Measurements from ENCODE around the gene HOXB5. TPM values are rescaled to one million over a fixed set of nuclear protein-coding genes. Genes with fewer than 3 reads are reported as not detected.

Gene HOXB5
- total RNA-seq, 1 donor from 2014 or later, result 30.1 TPM

GRCh38 chr17:48548523-48549280 is 44.9 kb downstream of the HOXB5 start:
- no peak for DNase-seq (ENCODE audit: low spot score)

DNA sequence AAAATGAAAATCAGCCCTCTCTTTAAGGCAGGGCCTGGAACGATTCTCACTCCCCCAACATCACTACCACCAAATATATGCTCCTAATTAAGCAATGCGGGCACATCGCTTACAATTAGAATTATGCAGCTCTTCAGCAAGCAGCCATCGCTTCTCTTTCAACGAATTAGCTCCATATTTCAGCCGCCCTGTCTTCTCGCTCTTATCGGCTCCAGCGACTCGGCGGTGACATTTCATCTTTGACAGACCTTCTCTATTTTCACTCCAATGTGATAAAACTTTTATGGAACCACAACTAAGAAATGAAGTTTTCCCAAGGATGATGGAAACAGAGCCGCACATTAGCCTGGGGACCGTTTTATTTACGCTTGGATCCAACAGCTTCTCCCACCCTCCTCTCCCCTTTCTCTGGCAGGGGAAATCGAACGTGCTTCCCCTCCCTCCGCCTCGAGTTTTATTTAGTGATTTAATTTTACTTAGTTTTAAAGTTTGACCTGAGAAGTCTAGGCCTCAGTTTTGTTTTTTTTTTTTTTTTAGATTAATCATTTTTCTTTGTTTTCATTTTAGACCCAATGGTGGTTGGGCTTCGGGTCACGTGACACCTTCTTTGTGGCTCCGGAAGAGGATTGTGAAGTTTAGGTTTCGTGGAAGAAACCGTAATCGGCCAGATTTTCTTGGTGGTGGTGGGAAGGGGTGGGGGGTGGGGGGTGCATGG is 45.6 kb downstream of the HOXB5 start:
- no peak for DNase-seq (ENCODE audit: low spot score)

DNA sequence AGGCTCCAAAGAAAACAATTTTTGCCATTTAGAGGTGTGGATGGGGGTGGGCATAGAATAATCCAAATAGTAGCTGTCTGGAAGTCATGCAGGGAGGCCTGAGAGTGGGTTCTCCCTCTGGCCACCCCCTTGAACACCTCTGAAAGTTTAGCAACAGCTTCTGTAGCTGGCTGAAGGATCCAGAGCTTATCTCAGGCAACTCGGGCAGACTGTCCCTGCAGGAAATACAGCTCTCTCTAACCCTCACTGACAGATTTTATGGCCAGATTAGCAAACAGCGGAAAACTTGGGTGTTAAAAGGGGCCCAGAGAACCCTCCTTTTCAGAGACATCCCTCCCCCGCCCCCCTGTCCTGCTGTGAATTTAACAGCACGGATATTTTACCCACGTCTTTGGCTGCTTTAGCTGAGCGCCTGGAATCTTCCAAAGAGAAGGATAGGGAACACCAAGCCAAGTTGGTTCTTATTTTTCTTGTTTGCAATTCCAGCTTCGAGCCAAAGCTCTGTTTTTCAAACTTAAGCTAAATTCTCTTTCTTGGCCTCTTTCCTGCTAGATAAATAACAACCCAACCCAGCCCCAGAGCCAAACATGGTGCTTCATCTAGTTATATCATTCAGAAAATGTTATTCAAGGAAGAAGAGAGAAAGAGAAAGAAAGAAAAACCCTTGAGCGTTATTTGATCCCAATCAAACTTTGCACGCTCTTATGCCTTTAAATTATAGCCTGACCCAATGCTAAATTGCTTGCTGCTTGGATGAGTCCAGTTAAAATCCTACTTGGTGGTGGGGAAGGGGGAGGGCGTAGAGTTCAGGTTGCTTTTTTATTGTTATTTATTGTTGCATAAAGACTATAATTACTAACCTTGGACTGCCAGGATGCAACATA is 46.4 kb downstream of the HOXB5 start:
- DNase-seq (ENCODE audit: low spot score), result no peak

- no peak for DNase-seq (ENCODE audit: low spot score)
Observed at GRCh38 chr17:48546137-48546923, 47.2 kb downstream of the HOXB5 start.

- DNase-seq (ENCODE audit: low spot score), result no peak
Observed at GRCh38 chr17:48545539-48545938, 48.0 kb downstream of the HOXB5 start.

DNA sequence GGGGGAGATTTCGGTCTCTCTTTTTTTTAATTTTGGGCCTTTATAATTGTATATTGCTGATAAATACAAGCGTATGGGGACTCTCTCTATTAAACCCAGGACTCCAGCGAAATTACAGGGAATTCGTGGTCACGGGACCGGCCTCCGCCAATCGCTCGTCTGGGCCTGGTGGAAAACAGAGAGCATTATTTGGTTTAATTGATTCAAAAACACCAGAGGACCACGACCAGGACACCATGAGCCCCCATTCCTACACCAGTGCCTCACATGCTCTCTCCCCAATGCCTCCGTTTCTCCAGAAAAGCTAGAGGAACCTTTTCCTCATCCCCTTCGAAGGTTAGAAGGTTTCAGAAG is 48.6 kb downstream of the HOXB5 start, which contains the start of gene HOXB2:
HOXB2 (minus strand) TSS at position 88 of the 354 bp plus-strand sequence. CDS start 198 bp downstream, outside the sequence.
- DNase-seq (ENCODE audit: low spot score), result no peak

- DNase-seq (ENCODE audit: low spot score), result peak; percentile 74
Observed at GRCh38 chr17:48544349-48545021, 49.1 kb downstream of the HOXB5 start.

DNA sequence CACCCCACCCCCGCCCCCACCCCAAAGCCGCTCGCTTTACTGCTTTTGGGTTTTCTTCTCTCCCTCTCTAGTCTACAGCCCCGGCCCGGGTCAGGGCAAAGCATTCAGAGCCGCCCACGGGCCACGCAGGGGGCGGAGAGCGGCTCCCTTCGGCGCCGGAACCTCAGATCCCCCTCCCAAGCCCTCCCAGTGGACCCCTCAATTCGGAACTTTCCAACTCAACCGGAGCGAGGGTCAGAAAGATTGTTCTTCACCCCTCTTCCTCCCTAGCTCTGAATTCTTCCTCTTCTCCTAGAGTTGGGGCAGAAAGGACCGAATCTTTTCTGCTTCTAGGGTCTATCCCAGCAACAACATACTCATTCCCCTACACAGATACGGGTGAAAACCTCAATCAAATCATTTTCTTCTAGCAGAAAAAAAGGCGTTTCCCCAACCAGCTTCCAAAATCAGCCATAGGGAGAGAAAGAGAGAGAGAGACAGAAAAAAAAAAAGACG is 49.7 kb downstream of the HOXB5 start:
- no peak for DNase-seq (ENCODE audit: low spot score)

DNA sequence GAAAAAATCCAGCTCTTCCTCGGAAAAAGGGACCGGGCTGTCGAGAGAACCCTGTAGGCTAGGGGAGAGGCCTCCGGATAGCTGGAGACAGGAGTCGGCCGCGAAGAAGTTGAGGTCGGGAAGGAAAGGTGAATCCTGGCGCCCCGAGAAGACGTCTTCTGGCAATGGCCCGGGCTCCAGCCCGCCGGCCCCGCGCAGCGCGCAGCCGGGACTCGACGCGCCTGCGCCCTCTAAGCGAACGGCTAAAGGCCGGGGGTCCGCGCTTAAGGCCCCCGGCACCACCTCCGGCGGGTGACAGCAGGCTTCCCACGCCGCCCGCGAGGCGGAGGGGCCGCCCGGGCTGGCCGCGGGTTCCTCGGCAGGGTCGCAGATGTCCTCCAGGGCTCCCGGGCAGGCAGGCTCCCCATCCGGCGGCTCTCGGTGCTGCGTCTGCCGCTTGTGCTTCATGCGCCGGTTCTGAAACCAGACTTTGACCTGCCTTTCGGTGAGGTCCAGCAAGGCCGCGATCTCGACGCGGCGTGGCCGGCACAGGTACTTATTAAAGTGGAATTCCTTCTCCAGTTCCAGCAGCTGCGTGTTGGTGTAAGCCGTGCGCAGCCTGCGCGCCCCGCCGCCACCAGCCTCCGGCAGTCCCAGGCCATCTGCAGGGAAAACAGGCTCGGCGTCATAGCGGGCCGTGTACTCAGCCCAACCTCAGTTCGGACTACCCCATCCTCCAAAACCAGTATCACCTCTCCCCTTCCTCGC is 50.3 kb downstream of the HOXB5 start:
- DNase-seq (ENCODE audit: low spot score), result no peak

DNA sequence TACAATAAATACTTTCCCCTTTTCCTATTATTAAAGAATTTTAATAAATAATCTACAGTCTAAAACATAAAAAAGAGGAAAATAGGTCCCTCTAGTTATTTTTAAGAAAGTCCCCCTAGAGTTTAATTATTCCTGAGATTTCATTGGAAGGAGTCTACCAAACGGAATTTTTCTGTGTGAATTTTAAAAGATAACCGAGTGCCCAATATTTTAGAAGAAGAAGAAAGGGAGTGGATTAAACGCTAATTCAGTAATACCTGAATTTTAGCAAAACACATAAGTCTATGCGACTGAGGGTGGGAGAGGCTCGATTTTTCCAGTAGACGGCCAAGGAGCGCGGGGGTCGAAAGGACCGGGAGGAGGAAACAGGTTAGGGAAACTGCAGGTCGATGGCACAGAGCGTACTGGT is 50.9 kb downstream of the HOXB5 start:
- DNase-seq (ENCODE audit: low spot score), result no peak

- DNase-seq (ENCODE audit: low spot score), result no peak
Observed at GRCh38 chr17:48542114-48542656, 51.4 kb downstream of the HOXB5 start.

GRCh38 chr17:48541577-48542113 is 51.9 kb downstream of the HOXB5 start:
- DNase-seq (ENCODE audit: low spot score), result no peak

Other genes starting within 250 kb of the HOXB5 start
- gene SKAP1, start 163.6 kb downstream of the HOXB5 start, total RNA-seq, result 25.4 TPM
- gene HOXB1, start 62.8 kb downstream of the HOXB5 start, total RNA-seq, result 0.31 TPM
- gene HOXB2, start 48.7 kb downstream of the HOXB5 start, total RNA-seq, result 50.7 TPM
- 28.7 TPM for gene HOXB4, start 15.4 kb downstream of the HOXB5 start, total RNA-seq
- gene HOXB3, start 3.5 kb downstream of the HOXB5 start, total RNA-seq, result 179 TPM
- gene HOXB6, start 11.2 kb upstream of the HOXB5 start, total RNA-seq, result 111 TPM
- gene HOXB7, start 17.2 kb upstream of the HOXB5 start, total RNA-seq, result 28.9 TPM
- 56.2 TPM for gene HOXB8, start 21.5 kb upstream of the HOXB5 start, total RNA-seq
- 33.2 TPM for gene HOXB9, start 32.6 kb upstream of the HOXB5 start, total RNA-seq
- not detected for gene PRAC1, start 128.7 kb upstream of the HOXB5 start, total RNA-seq
- not detected for gene PRAC2, start 129.4 kb upstream of the HOXB5 start, total RNA-seq
- not detected for gene HOXB13, start 135.0 kb upstream of the HOXB5 start, total RNA-seq
- 0.68 TPM for gene TTLL6, start 223.4 kb upstream of the HOXB5 start, total RNA-seq
- 221 TPM for gene CALCOCO2, start 237.3 kb upstream of the HOXB5 start, total RNA-seq